ENCODE data around the gene SSBP3. TPM values are rescaled to one million over a fixed set of nuclear protein-coding genes. Genes with fewer than 3 reads are reported as not detected.

Gene SSBP3
- total and polyA plus RNA-seq, 9 of the 15 experiments (the other 6 are each of a cell fraction or from before 2014, with no cell fraction given) = 8.7 to 108 (median 33.8) TPM

DNA sequence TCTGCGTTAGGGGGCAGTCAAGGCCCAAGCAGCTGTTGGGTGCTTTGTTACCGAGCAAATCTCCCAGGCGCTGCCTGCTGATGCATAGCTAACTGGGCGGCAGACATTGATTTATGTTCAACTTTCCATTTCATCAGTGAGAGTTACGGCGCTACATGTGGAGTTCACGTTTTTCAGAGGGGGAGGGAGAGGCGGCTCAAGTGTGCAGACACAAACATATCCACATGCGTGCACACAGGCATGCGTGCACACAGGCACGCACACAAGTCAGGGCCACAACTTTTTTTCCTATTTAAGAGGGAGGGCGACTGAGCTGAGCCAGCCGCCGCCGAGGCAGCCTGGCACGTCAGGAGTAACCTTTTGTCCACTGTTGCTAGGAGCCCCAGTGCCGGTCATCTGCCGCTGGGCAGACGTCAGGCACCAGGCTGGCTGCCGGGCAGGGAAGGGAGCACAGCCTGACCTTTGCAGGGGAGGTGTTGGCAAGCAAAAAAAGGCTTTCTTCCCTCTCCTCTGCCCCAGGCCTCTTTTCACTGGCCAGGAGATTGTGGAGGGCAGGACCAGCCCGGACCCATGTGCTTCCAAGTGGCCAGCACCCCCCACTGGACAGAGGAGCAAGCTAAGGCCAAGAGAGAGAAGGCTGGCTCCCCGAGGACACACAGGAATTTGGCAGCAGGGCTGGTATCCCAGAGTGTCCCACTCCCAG, 133.0 kb downstream of the SSBP3 start (continued):
- TF ChIP-seq ZNF23 (CRISPR knock-in tag; IDR thresholded peaks at IDR 0.05) (no peak), ZNF282 (CRISPR knock-in tag; IDR thresholded peaks at IDR 0.05) (no peak), EP400 (IDR thresholded peaks at IDR 0.05) (peak; percentile 80), MCM5 (IDR thresholded peaks at IDR 0.05; ENCODE audit: low read depth) (no peak), ZNF551 (CRISPR knock-in tag; IDR thresholded peaks at IDR 0.05) (no peak), TCF7 (IDR thresholded peaks at IDR 0.05; ENCODE audit: borderline replicate concordance) (no peak), FUS (optimal IDR thresholded peaks at IDR 0.05; ENCODE audit: low read depth, low read length) (no peak), MED1 (CRISPR knock-in tag; IDR thresholded peaks at IDR 0.05; ENCODE audit: borderline replicate concordance) (no peak), CREB1 (IDR thresholded peaks at IDR 0.05) (peak; percentile 60), CREB1 (CRISPR knock-in tag; IDR thresholded peaks at IDR 0.05) (no peak), BACH1 (tag; IDR thresholded peaks at IDR 0.05) (no peak)
- TF ChIP-seq, protein P1, sequence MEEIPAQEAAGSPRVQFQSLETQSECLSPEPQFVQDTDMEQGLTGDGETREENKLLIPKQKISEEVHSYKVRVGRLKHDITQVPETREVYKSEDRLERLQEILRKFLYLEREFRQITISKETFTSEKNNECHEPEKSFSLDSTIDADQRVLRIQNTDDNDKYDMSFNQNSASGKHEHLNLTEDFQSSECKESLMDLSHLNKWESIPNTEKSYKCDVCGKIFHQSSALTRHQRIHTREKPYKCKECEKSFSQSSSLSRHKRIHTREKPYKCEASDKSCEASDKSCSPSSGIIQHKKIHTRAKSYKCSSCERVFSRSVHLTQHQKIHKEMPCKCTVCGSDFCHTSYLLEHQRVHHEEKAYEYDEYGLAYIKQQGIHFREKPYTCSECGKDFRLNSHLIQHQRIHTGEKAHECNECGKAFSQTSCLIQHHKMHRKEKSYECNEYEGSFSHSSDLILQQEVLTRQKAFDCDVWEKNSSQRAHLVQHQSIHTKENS (CRISPR knock-in tag; IDR thresholded peaks at IDR 0.05) = no peak
- TF ChIP-seq, protein P2, sequence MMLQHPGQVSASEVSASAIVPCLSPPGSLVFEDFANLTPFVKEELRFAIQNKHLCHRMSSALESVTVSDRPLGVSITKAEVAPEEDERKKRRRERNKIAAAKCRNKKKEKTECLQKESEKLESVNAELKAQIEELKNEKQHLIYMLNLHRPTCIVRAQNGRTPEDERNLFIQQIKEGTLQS (IDR thresholded peaks at IDR 0.05) = peak; percentile 39; the same call in 1 of the 2 replicates
- TF ChIP-seq, protein P2 (CRISPR knock-in tag; conservative IDR thresholded peaks at IDR 0.05) = no peak
- TF ChIP-seq, protein P3, sequence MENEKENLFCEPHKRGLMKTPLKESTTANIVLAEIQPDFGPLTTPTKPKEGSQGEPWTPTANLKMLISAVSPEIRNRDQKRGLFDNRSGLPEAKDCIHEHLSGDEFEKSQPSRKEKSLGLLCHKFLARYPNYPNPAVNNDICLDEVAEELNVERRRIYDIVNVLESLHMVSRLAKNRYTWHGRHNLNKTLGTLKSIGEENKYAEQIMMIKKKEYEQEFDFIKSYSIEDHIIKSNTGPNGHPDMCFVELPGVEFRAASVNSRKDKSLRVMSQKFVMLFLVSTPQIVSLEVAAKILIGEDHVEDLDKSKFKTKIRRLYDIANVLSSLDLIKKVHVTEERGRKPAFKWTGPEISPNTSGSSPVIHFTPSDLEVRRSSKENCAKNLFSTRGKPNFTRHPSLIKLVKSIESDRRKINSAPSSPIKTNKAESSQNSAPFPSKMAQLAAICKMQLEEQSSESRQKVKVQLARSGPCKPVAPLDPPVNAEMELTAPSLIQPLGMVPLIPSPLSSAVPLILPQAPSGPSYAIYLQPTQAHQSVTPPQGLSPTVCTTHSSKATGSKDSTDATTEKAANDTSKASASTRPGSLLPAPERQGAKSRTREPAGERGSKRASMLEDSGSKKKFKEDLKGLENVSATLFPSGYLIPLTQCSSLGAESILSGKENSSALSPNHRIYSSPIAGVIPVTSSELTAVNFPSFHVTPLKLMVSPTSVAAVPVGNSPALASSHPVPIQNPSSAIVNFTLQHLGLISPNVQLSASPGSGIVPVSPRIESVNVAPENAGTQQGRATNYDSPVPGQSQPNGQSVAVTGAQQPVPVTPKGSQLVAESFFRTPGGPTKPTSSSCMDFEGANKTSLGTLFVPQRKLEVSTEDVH (IDR thresholded peaks at IDR 0.05; ENCODE audit: low read depth, partially characterized antibody) = peak; percentile 32
